ENCODE data around the gene CD55. TPM values are rescaled to one million over a fixed set of nuclear protein-coding genes. Genes with fewer than 3 reads are reported as not detected.

Gene CD55
- total RNA-seq, 1 experiment from 2014 or later: 103 TPM

DNA sequence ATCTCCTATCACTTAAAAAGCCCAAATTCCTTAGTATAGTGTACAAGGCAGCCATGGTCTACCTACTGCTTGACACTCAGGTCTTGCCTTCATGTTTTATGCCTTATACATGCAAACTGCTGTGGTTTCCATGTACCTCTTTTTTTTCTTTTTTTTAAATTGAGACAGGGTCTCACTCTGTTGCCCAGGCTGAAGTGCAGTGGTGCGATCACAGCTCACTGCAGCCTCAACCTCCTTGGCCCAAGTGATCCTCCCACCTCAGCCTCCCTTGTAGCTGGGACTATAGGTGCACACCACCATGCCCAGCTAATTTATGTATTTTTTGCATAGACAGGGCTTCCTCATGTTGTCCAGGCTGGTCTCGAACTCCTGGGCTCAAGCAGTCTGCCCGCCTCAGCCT lies 8.0 kb downstream of the CD55 start:
- Histone ChIP-seq H2AFZ (ENCODE audit: low read length) (no peak overlapping the region), H3K4me3 (ENCODE audit: low read length) (no peak overlapping the region), H3K36me3 (ENCODE audit: insufficient read depth, low read length) (peaks cover 67% of the 10 kb centered on the region), H3K27me3 (ENCODE audit: low read length) (no peaks in the 10 kb centered on the region), H4K20me1 (ENCODE audit: insufficient read depth, low read depth, low read length) (no peaks in the 10 kb centered on the region), H3K27ac (ENCODE audit: low read length) (no peak overlapping the region), H3K4me1 (ENCODE audit: low read length) (peaks cover 1% of the 10 kb centered on the region; the same call in 1 of the 2 replicates), H3K4me2 (ENCODE audit: low read depth, low read length, poor library complexity, severe bottlenecking) (no peak overlapping the region), H3K9ac (ENCODE audit: low read length) (no peak overlapping the region), H3K79me2 (ENCODE audit: low read length) (0 out of 2 replicates have a peak, but pooled peaks cover 1% of the 10 kb centered on the region), H3K9me2 (replicated peaks; ENCODE audit: insufficient read depth, low read length) (no peaks in the 10 kb centered on the region), H3K9me3 (ENCODE audit: low read length) (no peaks in the 10 kb centered on the region)
- DNase-seq: no peak

DNA sequence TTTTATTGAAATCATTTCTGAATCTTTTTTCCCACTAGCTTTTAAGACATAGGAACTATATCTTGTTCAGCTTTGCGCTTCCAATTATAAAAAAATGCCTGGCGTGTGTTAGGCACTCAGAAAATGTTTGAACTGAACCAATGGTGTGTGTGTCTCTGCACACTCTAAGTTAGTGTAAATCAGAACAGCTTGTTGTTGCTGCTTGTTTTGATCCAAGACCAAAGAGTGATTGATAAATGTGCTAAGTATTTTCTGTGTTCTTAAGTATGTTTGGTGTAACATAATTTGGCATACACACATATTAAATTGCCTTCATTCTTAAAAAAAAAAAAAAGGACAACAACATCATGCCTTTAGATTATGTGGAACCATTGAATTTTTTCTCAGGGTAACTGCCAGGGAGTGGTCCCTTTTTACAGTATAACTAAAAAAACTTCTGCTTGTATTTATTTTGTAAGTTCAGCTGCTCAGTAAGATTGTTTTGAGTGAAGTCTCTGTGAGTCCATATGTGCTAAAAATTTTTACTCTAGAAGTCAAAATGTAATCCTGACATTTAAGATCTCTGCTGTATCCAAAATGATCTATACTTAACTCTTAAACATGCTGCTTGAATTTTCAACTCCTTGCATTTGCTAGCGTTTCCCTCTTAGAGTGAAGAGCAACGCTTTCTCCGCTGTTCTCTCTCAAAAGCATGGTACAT lies 8.7 kb downstream of the CD55 start:
- Histone ChIP-seq H3K36me3 (ENCODE audit: insufficient read depth, low read length) (peaks cover 72% of the 10 kb centered on the region), H3K4me1 (ENCODE audit: low read length) (peaks cover 8% of the 10 kb centered on the region), H2AFZ (ENCODE audit: low read length) (no peak overlapping the region), H3K79me2 (ENCODE audit: low read length) (no peaks in the 10 kb centered on the region), H3K9ac (ENCODE audit: low read length) (no peak overlapping the region), H3K27me3 (ENCODE audit: low read length) (no peaks in the 10 kb centered on the region), H3K4me2 (ENCODE audit: low read depth, low read length, poor library complexity, severe bottlenecking) (no peak overlapping the region), H4K20me1 (ENCODE audit: insufficient read depth, low read depth, low read length) (no peaks in the 10 kb centered on the region), H3K4me3 (ENCODE audit: low read length) (no peak overlapping the region), H3K9me3 (ENCODE audit: low read length) (no peaks in the 10 kb centered on the region), H3K9me2 (replicated peaks; ENCODE audit: insufficient read depth, low read length) (no peaks in the 10 kb centered on the region), H3K27ac (ENCODE audit: low read length) (no peak overlapping the region)
- DNase-seq: no peak

DNA sequence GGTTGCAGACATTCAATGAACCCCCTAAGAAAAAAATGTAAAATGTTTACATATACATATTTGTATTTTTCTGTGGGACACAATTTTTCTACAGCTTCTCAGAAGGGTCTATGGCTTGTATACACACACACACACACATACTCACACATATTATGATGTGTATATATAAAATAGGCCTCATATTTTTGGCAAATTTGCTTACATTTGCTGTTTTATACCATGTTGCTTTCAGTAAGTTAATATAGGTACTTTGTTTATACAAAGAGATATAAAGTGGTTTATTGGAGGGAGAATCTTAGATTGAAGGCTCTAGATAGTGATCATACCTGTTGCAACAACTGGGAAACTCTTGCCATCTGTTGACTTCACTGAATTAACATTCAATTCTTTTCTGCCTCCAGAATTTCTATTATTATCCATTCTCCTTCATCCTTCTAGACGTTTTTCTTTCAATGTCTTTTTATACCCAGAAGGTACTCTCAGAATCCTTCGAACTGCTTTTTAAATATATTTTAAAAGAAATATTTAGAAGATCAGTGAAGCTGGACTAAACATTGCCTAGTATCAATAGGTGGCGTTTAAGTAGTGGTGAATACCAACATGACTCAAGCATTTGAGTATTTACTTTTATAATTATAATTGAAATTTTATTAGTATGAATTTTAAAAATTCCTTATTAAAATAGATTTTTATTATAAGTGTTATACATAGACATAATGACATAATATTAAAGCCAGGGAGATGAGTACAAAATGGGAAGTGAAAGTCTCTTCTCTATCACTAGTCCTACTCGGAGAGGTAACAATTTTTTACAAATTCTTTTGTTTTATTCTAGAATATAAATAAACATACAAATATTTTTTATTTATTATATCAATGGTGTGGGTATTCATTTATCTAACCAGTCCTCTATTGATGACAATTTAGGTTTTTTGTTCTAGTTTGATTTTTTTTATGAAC lies 10.2 kb downstream of the CD55 start:
- Histone ChIP-seq H3K27ac (ENCODE audit: low read length) (no peak overlapping the region), H2AFZ (ENCODE audit: low read length) (no peak overlapping the region), H3K36me3 (ENCODE audit: insufficient read depth, low read length) (peaks cover 59% of the 10 kb centered on the region), H3K9me3 (ENCODE audit: low read length) (no peaks in the 10 kb centered on the region), H3K9me2 (replicated peaks; ENCODE audit: insufficient read depth, low read length) (no peaks in the 10 kb centered on the region), H3K79me2 (ENCODE audit: low read length) (no peaks in the 10 kb centered on the region), H4K20me1 (ENCODE audit: insufficient read depth, low read depth, low read length) (no peaks in the 10 kb centered on the region), H3K9ac (ENCODE audit: low read length) (no peak overlapping the region), H3K4me2 (ENCODE audit: low read depth, low read length, poor library complexity, severe bottlenecking) (no peak overlapping the region), H3K4me1 (ENCODE audit: low read length) (peaks cover 23% of the 10 kb centered on the region), H3K27me3 (ENCODE audit: low read length) (no peaks in the 10 kb centered on the region), H3K4me3 (ENCODE audit: low read length) (no peak overlapping the region)
- DNase-seq: no peak

DNA sequence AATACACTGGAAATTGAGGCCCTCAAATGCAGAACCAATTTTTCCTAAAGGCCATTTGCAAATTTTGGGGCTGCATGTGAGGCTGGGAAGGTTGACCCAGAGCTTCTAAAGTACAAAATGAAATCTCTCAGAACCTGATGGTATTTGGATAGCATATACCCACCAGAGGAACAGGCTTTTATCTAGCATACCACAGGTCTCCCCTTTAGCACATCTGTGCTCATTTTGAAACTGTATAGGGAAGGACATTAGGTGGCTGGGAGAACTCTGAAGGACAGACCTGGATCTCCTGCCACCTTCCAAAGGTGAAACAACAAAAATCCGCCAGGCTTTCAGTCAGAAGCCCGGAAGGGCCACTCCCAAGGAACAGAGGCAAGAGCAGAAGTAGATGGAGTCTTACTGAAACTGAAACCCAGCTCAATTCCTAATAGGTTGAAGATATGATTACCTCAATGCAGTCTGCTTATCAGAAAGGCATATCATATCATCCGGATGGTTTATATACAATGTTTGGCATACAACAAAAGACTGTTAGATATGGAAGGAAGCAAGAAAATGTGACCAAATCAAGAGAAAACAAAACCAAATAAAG lies 11.6 kb downstream of the CD55 start:
- no peaks in the 10 kb centered on the region for H3K9me3 ChIP-seq (ENCODE audit: low read length)
- no peak overlapping the region for H3K4me2 ChIP-seq (ENCODE audit: low read depth, low read length, poor library complexity, severe bottlenecking)
- H4K20me1 ChIP-seq (ENCODE audit: insufficient read depth, low read depth, low read length): no peaks in the 10 kb centered on the region
- H3K27ac ChIP-seq (ENCODE audit: low read length): no peak overlapping the region
- H2AFZ ChIP-seq (ENCODE audit: low read length): no peak overlapping the region
- H3K4me3 ChIP-seq (ENCODE audit: low read length): no peak overlapping the region
- DNase-seq: no peak
- no peaks in the 10 kb centered on the region for H3K27me3 ChIP-seq (ENCODE audit: low read length)
- peaks cover 46% of the 10 kb centered on the region for H3K36me3 ChIP-seq (ENCODE audit: insufficient read depth, low read length)
- peaks cover 37% of the 10 kb centered on the region for H3K4me1 ChIP-seq (ENCODE audit: low read length)
- H3K9me2 ChIP-seq (replicated peaks; ENCODE audit: insufficient read depth, low read length): no peaks in the 10 kb centered on the region
- H3K79me2 ChIP-seq (ENCODE audit: low read length): no peaks in the 10 kb centered on the region
- H3K9ac ChIP-seq (ENCODE audit: low read length): no peak overlapping the region

DNA sequence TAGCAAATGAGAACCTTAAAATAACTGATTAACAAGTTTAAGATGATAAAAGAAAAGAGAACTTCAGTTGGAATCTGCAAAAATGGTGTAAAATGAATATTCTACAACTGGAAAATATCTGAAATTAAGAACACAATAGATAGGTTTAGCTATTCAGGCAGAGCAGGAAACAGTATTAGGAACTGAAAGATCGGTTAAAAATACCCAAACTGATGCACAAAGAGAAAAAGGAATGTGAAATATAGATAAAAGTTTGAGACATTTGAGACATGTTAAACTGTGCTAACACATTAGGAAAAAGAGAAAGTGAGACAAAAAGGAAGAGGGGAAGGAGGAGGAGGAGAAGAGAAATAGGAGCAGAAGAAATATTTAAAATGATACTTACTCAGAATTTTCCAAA lies 12.1 kb downstream of the CD55 start:
- no peaks in the 10 kb centered on the region for H4K20me1 ChIP-seq (ENCODE audit: insufficient read depth, low read depth, low read length)
- no peaks in the 10 kb centered on the region for H3K27me3 ChIP-seq (ENCODE audit: low read length)
- no peak overlapping the region for H3K4me2 ChIP-seq (ENCODE audit: low read depth, low read length, poor library complexity, severe bottlenecking)
- no peak overlapping the region for H3K9ac ChIP-seq (ENCODE audit: low read length)
- no peaks in the 10 kb centered on the region for H3K79me2 ChIP-seq (ENCODE audit: low read length)
- H3K4me1 ChIP-seq (ENCODE audit: low read length): peaks cover 38% of the 10 kb centered on the region
- H3K4me3 ChIP-seq (ENCODE audit: low read length): no peak overlapping the region
- H3K36me3 ChIP-seq (ENCODE audit: insufficient read depth, low read length): peaks cover 46% of the 10 kb centered on the region
- no peak overlapping the region for H3K27ac ChIP-seq (ENCODE audit: low read length)
- H2AFZ ChIP-seq (ENCODE audit: low read length): no peak overlapping the region
- H3K9me2 ChIP-seq (replicated peaks; ENCODE audit: insufficient read depth, low read length): no peaks in the 10 kb centered on the region
- no peaks in the 10 kb centered on the region for H3K9me3 ChIP-seq (ENCODE audit: low read length)
- DNase-seq: no peak

DNA sequence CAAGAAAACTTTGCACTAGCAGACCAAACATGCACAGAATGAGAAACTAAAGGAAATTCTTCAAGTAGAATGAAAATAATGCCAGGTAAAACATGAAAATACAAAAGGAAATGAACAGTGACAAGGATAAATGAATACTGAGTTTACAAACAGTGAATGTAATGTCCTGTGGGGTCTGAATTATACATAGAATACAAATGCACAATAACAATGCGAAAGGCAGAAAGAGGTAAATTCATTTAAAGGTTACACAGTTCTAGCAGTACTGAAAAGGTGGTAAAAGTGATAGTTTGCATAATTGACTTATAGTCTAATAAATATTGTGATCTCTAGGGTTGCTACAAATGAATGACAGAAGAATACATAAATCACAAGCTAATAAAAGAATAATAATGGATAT lies 12.9 kb downstream of the CD55 start:
- H3K4me1 ChIP-seq (ENCODE audit: low read length): peaks cover 38% of the 10 kb centered on the region
- no peak overlapping the region for H3K4me3 ChIP-seq (ENCODE audit: low read length)
- H4K20me1 ChIP-seq (ENCODE audit: insufficient read depth, low read depth, low read length): no peaks in the 10 kb centered on the region
- peaks cover 43% of the 10 kb centered on the region for H3K36me3 ChIP-seq (ENCODE audit: insufficient read depth, low read length)
- no peak overlapping the region for H2AFZ ChIP-seq (ENCODE audit: low read length)
- no peak overlapping the region for H3K4me2 ChIP-seq (ENCODE audit: low read depth, low read length, poor library complexity, severe bottlenecking)
- H3K9me3 ChIP-seq (ENCODE audit: low read length): no peaks in the 10 kb centered on the region
- no peak for DNase-seq
- H3K79me2 ChIP-seq (ENCODE audit: low read length): no peaks in the 10 kb centered on the region
- no peak overlapping the region for H3K9ac ChIP-seq (ENCODE audit: low read length)
- H3K27ac ChIP-seq (ENCODE audit: low read length): 0 out of 2 replicates have a peak overlapping the region, but pooled peaks have one; percentile 18
- H3K9me2 ChIP-seq (replicated peaks; ENCODE audit: insufficient read depth, low read length): no peaks in the 10 kb centered on the region
- no peaks in the 10 kb centered on the region for H3K27me3 ChIP-seq (ENCODE audit: low read length)

DNA sequence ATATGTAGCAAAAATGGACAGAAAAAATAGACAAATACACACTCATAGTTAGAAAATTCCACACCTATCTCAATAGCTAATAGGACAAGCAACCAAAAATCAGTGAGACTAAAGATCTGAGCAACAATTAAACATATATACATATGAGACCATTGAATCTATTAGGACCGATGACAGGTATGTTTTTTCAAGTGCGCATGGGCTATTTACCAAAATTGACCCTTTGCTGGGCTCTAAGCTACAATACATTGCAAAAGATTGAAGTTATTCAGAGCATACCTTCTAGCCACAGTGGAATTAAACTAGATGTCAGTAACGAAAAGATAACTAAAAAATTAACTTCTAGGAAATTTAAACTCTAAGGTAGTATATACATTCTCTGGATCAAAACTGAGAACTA lies 13.7 kb downstream of the CD55 start:
- peak overlapping the region; percentile 67 for H3K4me2 ChIP-seq (ENCODE audit: low read depth, low read length, poor library complexity, severe bottlenecking)
- no peak overlapping the region for H2AFZ ChIP-seq (ENCODE audit: low read length)
- H3K9me3 ChIP-seq (ENCODE audit: low read length): no peaks in the 10 kb centered on the region
- H3K27ac ChIP-seq (ENCODE audit: low read length): peak overlapping the region; percentile 91
- no peak overlapping the region for H3K9ac ChIP-seq (ENCODE audit: low read length)
- peaks cover 50% of the 10 kb centered on the region for H3K36me3 ChIP-seq (ENCODE audit: insufficient read depth, low read length)
- H3K9me2 ChIP-seq (replicated peaks; ENCODE audit: insufficient read depth, low read length): no peaks in the 10 kb centered on the region
- DNase-seq: no peak
- peaks cover 38% of the 10 kb centered on the region for H3K4me1 ChIP-seq (ENCODE audit: low read length)
- no peaks in the 10 kb centered on the region for H4K20me1 ChIP-seq (ENCODE audit: insufficient read depth, low read depth, low read length)
- 0 out of 2 replicates have a peak overlapping the region, but pooled peaks have one; percentile 45 for H3K4me3 ChIP-seq (ENCODE audit: low read length)
- H3K27me3 ChIP-seq (ENCODE audit: low read length): no peaks in the 10 kb centered on the region
- H3K79me2 ChIP-seq (ENCODE audit: low read length): no peaks in the 10 kb centered on the region
